HL-60 (cell line): ENCODE data around the gene PKP3.

ENCODE experiments used
- CTCF ChIP-seq: IDR thresholded peaks from one replicate; pipeline ENCODE4 v1.5.1; 2011; ENCODE audit warnings: low read length, control low read depth, inconsistent platforms; ENCODE audit not compliant: insufficient read depth
- POLR2AphosphoS5 ChIP-seq: IDR thresholded peaks from 2 replicates; pipeline ENCODE4 v1.6.1; 2012; ENCODE audit warnings: low read depth

- TF ChIP-seq CTCF = no peak
- no peak for TF ChIP-seq POLR2AphosphoS5
Measured at GRCh38 chr11:454043-454442, 60.0 kb downstream of the PKP3 start.
